HL-60/S4 treated with retinoic acid at 250 ng/mL for 4 days and 3 days (cell line): ENCODE results near the gene CTAGE9.

ENCODE experiments used
- in situ Hi-C: fragments of 300-500 bp; cut with MboI; formaldehyde crosslinking; loops from 2 replicates; pipeline ENCODE4 v1.7.0; 2022; ENCODE audit warnings: low sequenced_read_pairs

Gene CTAGE9

GRCh38 chr6:131673184-131673583 lies 37.6 kb downstream of the CTAGE9 start:
- in situ Hi-C loops = no loop called here

GRCh38 chr6:131669891-131670290 lies 40.9 kb downstream of the CTAGE9 start:
- in situ Hi-C loops = no loop called here

GRCh38 chr6:131663578-131664165 lies 47.1 kb downstream of the CTAGE9 start:
- in situ Hi-C loops = no loop called here

- in situ Hi-C loops = no loop called here
These were observed 50.6 kb downstream of the CTAGE9 start for GRCh38 chr6:131660195-131660594.
